ENCODE results near the gene ZNF45. TPM values are rescaled to one million over a fixed set of nuclear protein-coding genes. Genes with fewer than 3 reads are reported as not detected.

ZNF45 gene
- total and polyA plus RNA-seq, 12 donors: 5.8 to 22.4 (median 15.5) TPM

DNA sequence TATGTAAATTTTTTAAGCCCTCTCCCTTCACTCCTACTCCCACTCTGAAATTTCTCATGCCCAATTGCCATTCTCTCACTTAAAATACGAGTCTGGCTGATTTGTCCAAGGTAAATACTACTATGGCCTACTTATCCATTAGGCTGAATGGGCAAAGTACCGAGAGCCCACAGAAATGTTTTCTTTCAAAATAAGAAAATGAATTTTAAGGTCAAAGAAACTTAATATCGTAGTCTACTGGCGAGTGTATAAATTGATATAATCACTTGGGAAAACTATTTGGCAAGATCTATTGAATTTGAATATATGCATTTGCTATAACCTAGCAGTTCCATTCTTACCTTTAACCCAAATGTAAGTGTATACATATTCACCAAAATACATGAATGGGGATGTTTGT, 32.7 kb downstream of the ZNF45 start:
- Histone ChIP-seq H3K4me1 (replicated peaks in 1 of 2) (peaks cover 0 to 10% of the 10 kb centered on the region in 2 donors), H3K9me3 (replicated peaks in 1 of 3) (peaks cover 0 to 36% (median 0%) of the 10 kb centered on the region in 3 donors), H3K36me3 (replicated peaks in 1 of 2) (no peaks in the 10 kb centered on the region), H3K27me3 (no peaks in the 10 kb centered on the region), H3K4me3 (peak overlapping the region in 1 of 4 donors; percentile 58), H3K27ac (no peak overlapping the region)
- TF ChIP-seq, protein P1, sequence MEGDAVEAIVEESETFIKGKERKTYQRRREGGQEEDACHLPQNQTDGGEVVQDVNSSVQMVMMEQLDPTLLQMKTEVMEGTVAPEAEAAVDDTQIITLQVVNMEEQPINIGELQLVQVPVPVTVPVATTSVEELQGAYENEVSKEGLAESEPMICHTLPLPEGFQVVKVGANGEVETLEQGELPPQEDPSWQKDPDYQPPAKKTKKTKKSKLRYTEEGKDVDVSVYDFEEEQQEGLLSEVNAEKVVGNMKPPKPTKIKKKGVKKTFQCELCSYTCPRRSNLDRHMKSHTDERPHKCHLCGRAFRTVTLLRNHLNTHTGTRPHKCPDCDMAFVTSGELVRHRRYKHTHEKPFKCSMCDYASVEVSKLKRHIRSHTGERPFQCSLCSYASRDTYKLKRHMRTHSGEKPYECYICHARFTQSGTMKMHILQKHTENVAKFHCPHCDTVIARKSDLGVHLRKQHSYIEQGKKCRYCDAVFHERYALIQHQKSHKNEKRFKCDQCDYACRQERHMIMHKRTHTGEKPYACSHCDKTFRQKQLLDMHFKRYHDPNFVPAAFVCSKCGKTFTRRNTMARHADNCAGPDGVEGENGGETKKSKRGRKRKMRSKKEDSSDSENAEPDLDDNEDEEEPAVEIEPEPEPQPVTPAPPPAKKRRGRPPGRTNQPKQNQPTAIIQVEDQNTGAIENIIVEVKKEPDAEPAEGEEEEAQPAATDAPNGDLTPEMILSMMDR (IDR thresholded peaks at IDR 0.05): no peak
- no peak for TF ChIP-seq POLR2A (IDR thresholded peaks at IDR 0.05)
- no peak for DNase-seq
- WGBS, 4 donors: 88 to 91% (median 90%) methylated on average over 4 of the region's 4 CpGs
- intact Hi-C loops (cut with DNase I): no loop called here

DNA sequence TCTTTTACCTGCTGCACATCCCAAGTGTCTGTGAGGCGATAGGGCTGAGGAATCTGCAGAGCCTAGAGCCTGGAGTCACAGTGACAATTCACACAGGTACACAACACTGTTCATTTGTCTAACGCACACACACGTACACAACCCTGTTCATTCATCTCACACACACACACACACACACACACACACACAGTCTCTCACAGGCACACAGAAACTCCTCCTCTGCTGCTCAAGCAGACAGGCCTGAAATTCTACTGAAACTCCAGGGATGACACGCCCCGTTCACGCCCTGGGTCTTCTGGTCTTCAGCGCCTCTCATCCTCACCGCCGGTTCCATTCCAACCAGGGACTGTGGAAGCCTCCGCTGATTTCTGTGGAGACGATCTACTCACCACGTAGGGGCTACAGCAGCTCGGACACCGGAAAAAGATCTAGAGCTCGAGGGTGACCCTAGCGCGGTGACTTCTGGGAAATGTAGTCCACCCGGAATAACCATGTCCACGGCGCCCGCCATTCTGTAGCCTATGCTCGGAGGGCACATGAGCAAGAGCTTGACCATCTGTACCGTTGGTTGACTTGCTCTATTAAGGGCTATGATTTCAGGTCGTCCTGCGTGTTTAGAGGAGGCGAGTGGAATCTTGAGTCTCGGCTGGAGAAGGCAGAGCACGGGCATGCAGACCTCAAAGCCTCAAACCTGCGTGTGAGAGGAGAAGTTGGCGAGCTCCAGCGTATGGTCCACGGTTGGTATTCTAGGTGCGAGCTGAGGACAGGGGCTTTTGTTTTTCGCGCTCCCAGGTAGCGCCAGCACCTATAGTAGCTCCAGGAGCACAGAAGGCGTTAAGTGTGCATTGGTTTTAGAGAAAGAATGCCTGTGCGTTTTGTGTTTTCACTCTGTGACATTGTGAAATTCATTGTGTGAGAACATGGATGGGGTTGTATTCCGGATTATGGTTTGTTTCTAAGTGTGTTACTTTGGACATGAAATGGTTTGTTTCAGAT, 33.4 kb downstream of the ZNF45 start:
- Histone ChIP-seq H3K27me3 (no peaks in the 10 kb centered on the region), H3K36me3 (replicated peaks in 1 of 2) (no peaks in the 10 kb centered on the region), H3K4me1 (replicated peaks in 1 of 2) (peaks cover 0 to 10% of the 10 kb centered on the region in 2 donors), H3K4me3 (peak overlapping the region; percentile 3 to 58 (median 16)), H3K27ac (no peak overlapping the region), H3K9me3 (replicated peaks in 1 of 3) (peaks cover 0 to 31% (median 0%) of the 10 kb centered on the region in 3 donors)
- WGBS, 4 donors: 15 to 22% (median 16%) methylated on average over 25 to 39 of the region's 39 CpGs
- intact Hi-C loops (cut with DNase I): no loop called here
- DNase-seq: peak; percentile 66 to 89 (median 79)
- no peak for TF ChIP-seq POLR2A (IDR thresholded peaks at IDR 0.05)
- TF ChIP-seq, protein P1 (IDR thresholded peaks at IDR 0.05): no peak

DNA sequence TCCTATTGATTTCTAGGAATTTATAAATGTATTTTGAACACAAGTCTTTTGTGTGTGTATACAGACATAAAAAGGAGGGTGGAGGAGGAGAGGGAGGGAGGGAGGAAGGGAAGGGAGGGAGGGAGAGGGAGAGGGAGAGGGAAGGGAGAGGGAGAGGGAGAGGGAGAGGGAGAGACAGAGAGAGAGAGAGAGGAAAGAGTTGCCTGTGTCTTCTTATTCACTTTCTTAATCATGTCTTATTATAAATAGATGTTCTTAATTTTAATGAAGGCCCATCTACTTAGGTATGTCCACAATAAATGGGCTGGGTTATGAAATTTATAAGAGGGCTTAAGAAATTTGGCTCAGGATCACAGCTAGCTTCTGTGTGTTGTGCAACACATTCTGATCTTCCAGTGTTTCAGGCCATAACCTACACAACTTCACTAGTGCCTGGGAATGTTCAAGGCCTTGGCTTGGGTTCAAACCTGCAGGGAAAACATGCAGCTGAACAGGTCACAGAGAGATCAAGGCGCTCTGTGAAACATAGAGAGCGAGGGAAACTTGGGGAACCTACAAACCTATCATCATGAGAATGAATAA, 39.3 kb downstream of the ZNF45 start:
- no peak for TF ChIP-seq POLR2A (IDR thresholded peaks at IDR 0.05)
- TF ChIP-seq, protein P1 (IDR thresholded peaks at IDR 0.05): no peak
- H3K27me3 ChIP-seq: no peaks in the 10 kb centered on the region
- no peak overlapping the region for H3K27ac ChIP-seq
- H3K4me3 ChIP-seq: no peak overlapping the region
- H3K4me1 ChIP-seq (replicated peaks in 1 of 2): peaks cover 0 to under 1% of the 10 kb centered on the region in 2 donors
- peaks cover 0 to 21% (median 0%) of the 10 kb centered on the region in 3 donors for H3K9me3 ChIP-seq (replicated peaks in 1 of 3)
- 83 to 97% (median 87%) methylated on average over 2 of the region's 2 CpGs for WGBS, 4 donors
- intact Hi-C loops (cut with DNase I): no loop called here
- no peak for DNase-seq
- no peaks in the 10 kb centered on the region for H3K36me3 ChIP-seq (replicated peaks in 1 of 2)

DNA sequence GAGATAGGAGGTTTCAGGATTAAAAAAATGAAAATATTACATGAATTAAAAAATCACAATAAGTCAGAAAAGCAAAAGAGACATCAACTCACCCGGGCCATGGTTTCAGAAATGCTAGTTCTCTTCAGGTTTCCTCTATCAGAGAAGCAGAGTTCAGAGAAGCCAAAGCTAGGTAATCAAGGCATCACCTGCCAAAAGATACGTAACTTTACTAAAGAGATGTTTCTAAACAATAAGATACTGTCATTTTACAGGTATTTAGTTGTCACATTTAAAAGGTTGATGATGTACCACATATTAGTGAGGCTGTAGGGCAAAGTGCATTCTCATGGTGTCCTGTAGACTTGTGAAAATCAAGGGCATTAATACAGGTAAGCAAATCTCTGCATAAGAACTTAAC, 51.2 kb downstream of the ZNF45 start, which contains the start of gene ZNF404:
Gene ZNF404, minus strand, starts transcription at position 101 of the 400 bp plus-strand sequence.
- no peak for DNase-seq
- H3K27ac ChIP-seq: no peak within 1 kb of the TSS
- WGBS, 4 donors: 66 to 90% (median 86%) methylated on average over 2 of the region's 2 CpGs
- H3K4me1 ChIP-seq (replicated peaks in 1 of 2): no peaks in the 10 kb centered on the region
- H3K4me3 ChIP-seq: no peak within 1 kb of the TSS
- TF ChIP-seq, protein P1 (IDR thresholded peaks at IDR 0.05): no peak
- TF ChIP-seq POLR2A (IDR thresholded peaks at IDR 0.05): no peak
- no peaks in the 10 kb centered on the region for H3K36me3 ChIP-seq (replicated peaks in 1 of 2)
- H3K9me3 ChIP-seq (replicated peaks in 1 of 3): peaks cover 5 to 68% (median 16%) of the 10 kb centered on the region in 3 donors
- intact Hi-C loops (cut with DNase I): no loop called here
- no peaks in the 10 kb centered on the region for H3K27me3 ChIP-seq

All from adrenal gland (tissue), 12 donors.